KMS-11 (cell line): ENCODE measurements around the gene VASN.

ENCODE experiments used
- H2AFZ ChIP-seq: fragments of 200-600 bp; sonication (generic); 2 replicates; pipeline ENCODE4 v1.6.1; 2016; ENCODE audit warnings: antibody characterized with exemption, mixed run types, low read depth
- H3K27ac ChIP-seq: fragments of 200-600 bp; sonication (generic); 2 replicates; pipeline ENCODE4 v1.6.1; 2016; ENCODE audit warnings: mild to moderate bottlenecking, mixed run types
- H3K27me3 ChIP-seq: fragments of 200-600 bp; sonication (generic); 2 replicates; pipeline ENCODE4 v1.6.1; 2017; ENCODE audit warnings: mild to moderate bottlenecking, low read depth, mixed run types, moderate library complexity; ENCODE audit not compliant: insufficient read depth
- H3K36me3 ChIP-seq: fragments of 200-600 bp; sonication (generic); 2 replicates; pipeline ENCODE4 v1.6.1; 2017; ENCODE audit warnings: mild to moderate bottlenecking, mixed run types; ENCODE audit not compliant: insufficient read depth
- H3K4me1 ChIP-seq: fragments of 200-600 bp; sonication (generic); 2 replicates; pipeline ENCODE4 v1.6.1; 2016; ENCODE audit warnings: mild to moderate bottlenecking, low read depth, mixed run types; ENCODE audit not compliant: poor library complexity, severe bottlenecking
- H3K4me2 ChIP-seq: fragments of 200-600 bp; sonication (generic); 2 replicates; pipeline ENCODE4 v1.7.0; 2016; ENCODE audit warnings: mild to moderate bottlenecking, mixed run types
- H3K4me3 ChIP-seq: fragments of 200-600 bp; sonication (generic); IDR thresholded peaks from 2 replicates; pipeline ENCODE4 v1.6.1; 2017; ENCODE audit warnings: low read depth, low read length, mixed read lengths; ENCODE audit not compliant: insufficient read depth
- H3K79me2 ChIP-seq: fragments of 200-600 bp; sonication (generic); 2 replicates; pipeline ENCODE4 v1.6.1; 2016; ENCODE audit warnings: low read depth, mixed run types; ENCODE audit not compliant: insufficient read depth
- H3K9ac ChIP-seq: fragments of 200-600 bp; sonication (generic); 2 replicates; pipeline ENCODE4 v1.6.1; 2016; ENCODE audit warnings: mild to moderate bottlenecking, mixed run types
- H4K20me1 ChIP-seq: fragments of 200-600 bp; sonication (generic); 2 replicates; pipeline ENCODE4 v1.6.1; 2016; ENCODE audit warnings: mild to moderate bottlenecking, mixed run types; ENCODE audit not compliant: insufficient read depth
- TF ChIP-seq, protein P1 (sequence below): fragments of 200-600 bp; sonication (generic); conservative IDR thresholded peaks from 2 replicates; pipeline ENCODE4 v1.6.1; 2017; ENCODE audit warnings: low read depth, mild to moderate bottlenecking, antibody characterized with exemption, low read length, moderate library complexity, mixed read lengths

VASN gene

DNA sequence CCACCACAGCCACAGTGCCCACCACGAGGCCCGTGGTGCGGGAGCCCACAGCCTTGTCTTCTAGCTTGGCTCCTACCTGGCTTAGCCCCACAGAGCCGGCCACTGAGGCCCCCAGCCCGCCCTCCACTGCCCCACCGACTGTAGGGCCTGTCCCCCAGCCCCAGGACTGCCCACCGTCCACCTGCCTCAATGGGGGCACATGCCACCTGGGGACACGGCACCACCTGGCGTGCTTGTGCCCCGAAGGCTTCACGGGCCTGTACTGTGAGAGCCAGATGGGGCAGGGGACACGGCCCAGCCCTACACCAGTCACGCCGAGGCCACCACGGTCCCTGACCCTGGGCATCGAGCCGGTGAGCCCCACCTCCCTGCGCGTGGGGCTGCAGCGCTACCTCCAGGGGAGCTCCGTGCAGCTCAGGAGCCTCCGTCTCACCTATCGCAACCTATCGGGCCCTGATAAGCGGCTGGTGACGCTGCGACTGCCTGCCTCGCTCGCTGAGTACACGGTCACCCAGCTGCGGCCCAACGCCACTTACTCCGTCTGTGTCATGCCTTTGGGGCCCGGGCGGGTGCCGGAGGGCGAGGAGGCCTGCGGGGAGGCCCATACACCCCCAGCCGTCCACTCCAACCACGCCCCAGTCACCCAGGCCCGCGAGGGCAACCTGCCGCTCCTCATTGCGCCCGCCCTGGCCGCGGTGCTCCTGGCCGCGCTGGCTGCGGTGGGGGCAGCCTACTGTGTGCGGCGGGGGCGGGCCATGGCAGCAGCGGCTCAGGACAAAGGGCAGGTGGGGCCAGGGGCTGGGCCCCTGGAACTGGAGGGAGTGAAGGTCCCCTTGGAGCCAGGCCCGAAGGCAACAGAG lies 10.5 kb downstream of the VASN start:
- Histone ChIP-seq H3K27me3 (no peaks in the 10 kb centered on the region), H3K36me3 (no peaks in the 10 kb centered on the region), H3K79me2 (no peaks in the 10 kb centered on the region; the same call in 1 of the 2 replicates), H3K4me3 (no peak overlapping the region), H3K27ac (no peak overlapping the region), H3K9ac (no peak overlapping the region), H3K4me2 (no peak overlapping the region), H4K20me1 (no peaks in the 10 kb centered on the region), H2AFZ (no peak overlapping the region), H3K4me1 (no peaks in the 10 kb centered on the region)
- TF ChIP-seq, protein P1, sequence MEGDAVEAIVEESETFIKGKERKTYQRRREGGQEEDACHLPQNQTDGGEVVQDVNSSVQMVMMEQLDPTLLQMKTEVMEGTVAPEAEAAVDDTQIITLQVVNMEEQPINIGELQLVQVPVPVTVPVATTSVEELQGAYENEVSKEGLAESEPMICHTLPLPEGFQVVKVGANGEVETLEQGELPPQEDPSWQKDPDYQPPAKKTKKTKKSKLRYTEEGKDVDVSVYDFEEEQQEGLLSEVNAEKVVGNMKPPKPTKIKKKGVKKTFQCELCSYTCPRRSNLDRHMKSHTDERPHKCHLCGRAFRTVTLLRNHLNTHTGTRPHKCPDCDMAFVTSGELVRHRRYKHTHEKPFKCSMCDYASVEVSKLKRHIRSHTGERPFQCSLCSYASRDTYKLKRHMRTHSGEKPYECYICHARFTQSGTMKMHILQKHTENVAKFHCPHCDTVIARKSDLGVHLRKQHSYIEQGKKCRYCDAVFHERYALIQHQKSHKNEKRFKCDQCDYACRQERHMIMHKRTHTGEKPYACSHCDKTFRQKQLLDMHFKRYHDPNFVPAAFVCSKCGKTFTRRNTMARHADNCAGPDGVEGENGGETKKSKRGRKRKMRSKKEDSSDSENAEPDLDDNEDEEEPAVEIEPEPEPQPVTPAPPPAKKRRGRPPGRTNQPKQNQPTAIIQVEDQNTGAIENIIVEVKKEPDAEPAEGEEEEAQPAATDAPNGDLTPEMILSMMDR: no peak

DNA sequence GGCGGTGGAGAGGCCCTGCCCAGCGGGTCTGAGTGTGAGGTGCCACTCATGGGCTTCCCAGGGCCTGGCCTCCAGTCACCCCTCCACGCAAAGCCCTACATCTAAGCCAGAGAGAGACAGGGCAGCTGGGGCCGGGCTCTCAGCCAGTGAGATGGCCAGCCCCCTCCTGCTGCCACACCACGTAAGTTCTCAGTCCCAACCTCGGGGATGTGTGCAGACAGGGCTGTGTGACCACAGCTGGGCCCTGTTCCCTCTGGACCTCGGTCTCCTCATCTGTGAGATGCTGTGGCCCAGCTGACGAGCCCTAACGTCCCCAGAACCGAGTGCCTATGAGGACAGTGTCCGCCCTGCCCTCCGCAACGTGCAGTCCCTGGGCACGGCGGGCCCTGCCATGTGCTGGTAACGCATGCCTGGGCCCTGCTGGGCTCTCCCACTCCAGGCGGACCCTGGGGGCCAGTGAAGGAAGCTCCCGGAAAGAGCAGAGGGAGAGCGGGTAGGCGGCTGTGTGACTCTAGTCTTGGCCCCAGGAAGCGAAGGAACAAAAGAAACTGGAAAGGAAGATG lies 11.2 kb downstream of the VASN start:
- H3K79me2 ChIP-seq: no peaks in the 10 kb centered on the region; the same call in 1 of the 2 replicates
- TF ChIP-seq, protein P1: no peak
- no peaks in the 10 kb centered on the region for H4K20me1 ChIP-seq
- no peaks in the 10 kb centered on the region for H3K4me1 ChIP-seq
- H3K4me2 ChIP-seq: no peak overlapping the region
- H3K27me3 ChIP-seq: no peaks in the 10 kb centered on the region
- no peak overlapping the region for H3K4me3 ChIP-seq
- no peak overlapping the region for H3K27ac ChIP-seq
- H2AFZ ChIP-seq: no peak overlapping the region
- H3K36me3 ChIP-seq: no peaks in the 10 kb centered on the region
- no peak overlapping the region for H3K9ac ChIP-seq

GRCh38 chr16:4383591-4384444 lies 12.2 kb downstream of the VASN start:
- TF ChIP-seq, protein P1: no peak
- no peaks in the 10 kb centered on the region for H3K27me3 ChIP-seq
- H3K27ac ChIP-seq: no peak overlapping the region
- no peaks in the 10 kb centered on the region; the same call in 1 of the 2 replicates for H3K79me2 ChIP-seq
- H3K4me1 ChIP-seq: no peaks in the 10 kb centered on the region
- H3K4me2 ChIP-seq: no peak overlapping the region
- H3K4me3 ChIP-seq: no peak overlapping the region
- no peaks in the 10 kb centered on the region for H3K36me3 ChIP-seq
- no peaks in the 10 kb centered on the region for H4K20me1 ChIP-seq
- no peak overlapping the region for H3K9ac ChIP-seq
- H2AFZ ChIP-seq: no peak overlapping the region

- H3K4me3 ChIP-seq: no peak overlapping the region
- no peaks in the 10 kb centered on the region for H3K4me1 ChIP-seq
- H4K20me1 ChIP-seq: no peaks in the 10 kb centered on the region
- H3K27me3 ChIP-seq: no peaks in the 10 kb centered on the region
- TF ChIP-seq, protein P1: no peak
- no peak overlapping the region for H3K9ac ChIP-seq
- no peaks in the 10 kb centered on the region for H3K36me3 ChIP-seq
- no peaks in the 10 kb centered on the region; the same call in 1 of the 2 replicates for H3K79me2 ChIP-seq
- no peak overlapping the region for H3K4me2 ChIP-seq
- H2AFZ ChIP-seq: no peak overlapping the region
- no peak overlapping the region for H3K27ac ChIP-seq
These were observed 12.9 kb downstream of the VASN start for GRCh38 chr16:4384509-4384942.
